ENCODE measurements around the gene PCNX2. TPM values are rescaled to one million over a fixed set of nuclear protein-coding genes. Genes with fewer than 3 reads are reported as not detected.

Gene PCNX2
- total RNA-seq, 1 experiment from 2014 or later = 15.3 TPM

DNA sequence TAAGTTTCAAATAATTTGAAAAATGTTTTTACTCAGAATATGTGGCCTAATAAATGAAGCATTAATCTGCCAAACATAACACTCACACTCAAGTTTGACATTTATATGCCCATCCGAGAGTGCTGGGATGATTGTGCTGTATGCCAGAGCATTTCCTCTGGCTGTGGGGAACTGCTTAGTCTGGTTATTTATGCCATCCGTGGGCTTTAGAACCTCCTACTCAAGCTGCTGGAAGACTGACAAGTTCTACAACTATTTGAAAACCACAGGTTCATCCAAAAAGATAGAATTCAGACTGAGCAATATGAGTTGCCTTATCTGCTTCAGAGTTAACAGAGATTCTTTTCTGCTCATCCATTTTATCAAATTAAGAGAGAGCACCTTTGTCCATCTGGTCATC, 25.9 kb downstream of the PCNX2 start:
- no peaks in the 10 kb centered on the region for H3K4me1 ChIP-seq (ENCODE audit: control insufficient read depth in 1 of 2, insufficient read depth in 2 of 2, low read length in 2 of 2)
- H3K27me3 ChIP-seq (ENCODE audit: insufficient read depth, low read length) = no peaks in the 10 kb centered on the region
- CTCF ChIA-PET = no interaction called here
- H3K9me2 ChIP-seq (ENCODE audit: insufficient read depth) = no peaks in the 10 kb centered on the region
- no peak overlapping the region for H3K27ac ChIP-seq (ENCODE audit: low read depth, low read length)
- no peaks in the 10 kb centered on the region for H3K36me3 ChIP-seq (ENCODE audit: control insufficient read depth in 1 of 2, insufficient read depth in 2 of 2, low read length in 2 of 2)
- RAD21 ChIA-PET (ENCODE audit: low non-redundant PET in 1 of 2, low total read pairs in 2 of 2, uncharacterized antibody in 2 of 2, unreplicated experiment in 2 of 2) = no interaction called here
- BruUV-seq (replicated peaks) = no TSS peak
- intact Hi-C loops (cut with micrococcal nuclease) = no loop called here
- no peak overlapping the region for H3K9ac ChIP-seq (ENCODE audit: low read length)
- H4K20me1 ChIP-seq (ENCODE audit: insufficient read depth) = no peaks in the 10 kb centered on the region
- DNase-seq (ENCODE audit: low read depth, low spot score) = no peak
- H3K79me2 ChIP-seq (ENCODE audit: insufficient read depth, low read length) = 0 out of 2 replicates have a peak, but pooled peaks cover 8% of the 10 kb centered on the region
- no peaks in the 10 kb centered on the region for H3K9me3 ChIP-seq (ENCODE audit: control insufficient read depth in 1 of 2, insufficient read depth in 1 of 2, low read depth in 1 of 2, low read length in 2 of 2)
- ATAC-seq = no peak
- H3K4me2 ChIP-seq (ENCODE audit: low read length) = no peak overlapping the region
- TF ChIP-seq, protein P1, sequence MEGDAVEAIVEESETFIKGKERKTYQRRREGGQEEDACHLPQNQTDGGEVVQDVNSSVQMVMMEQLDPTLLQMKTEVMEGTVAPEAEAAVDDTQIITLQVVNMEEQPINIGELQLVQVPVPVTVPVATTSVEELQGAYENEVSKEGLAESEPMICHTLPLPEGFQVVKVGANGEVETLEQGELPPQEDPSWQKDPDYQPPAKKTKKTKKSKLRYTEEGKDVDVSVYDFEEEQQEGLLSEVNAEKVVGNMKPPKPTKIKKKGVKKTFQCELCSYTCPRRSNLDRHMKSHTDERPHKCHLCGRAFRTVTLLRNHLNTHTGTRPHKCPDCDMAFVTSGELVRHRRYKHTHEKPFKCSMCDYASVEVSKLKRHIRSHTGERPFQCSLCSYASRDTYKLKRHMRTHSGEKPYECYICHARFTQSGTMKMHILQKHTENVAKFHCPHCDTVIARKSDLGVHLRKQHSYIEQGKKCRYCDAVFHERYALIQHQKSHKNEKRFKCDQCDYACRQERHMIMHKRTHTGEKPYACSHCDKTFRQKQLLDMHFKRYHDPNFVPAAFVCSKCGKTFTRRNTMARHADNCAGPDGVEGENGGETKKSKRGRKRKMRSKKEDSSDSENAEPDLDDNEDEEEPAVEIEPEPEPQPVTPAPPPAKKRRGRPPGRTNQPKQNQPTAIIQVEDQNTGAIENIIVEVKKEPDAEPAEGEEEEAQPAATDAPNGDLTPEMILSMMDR (IDR thresholded peaks at IDR 0.05 in 2 of 3, conservative IDR thresholded peaks at IDR 0.05 in 1 of 3; ENCODE audit: borderline replicate concordance in 1 of 3, insufficient read depth in 1 of 3, low read depth in 2 of 3, low read length in 2 of 3) = no peak
- TF ChIP-seq ZFX (IDR thresholded peaks at IDR 0.05) = no peak
- no peak for TF ChIP-seq RAD21 (IDR thresholded peaks at IDR 0.05; ENCODE audit: low read depth)
- no peak for TF ChIP-seq TCF7L2 (IDR thresholded peaks at IDR 0.05; ENCODE audit: borderline replicate concordance, extremely low read depth, insufficient read depth, insufficient read length)
- TF ChIP-seq ELF1 (IDR thresholded peaks at IDR 0.05; ENCODE audit: borderline replicate concordance, low read depth) = no peak
- TF ChIP-seq YY1 (IDR thresholded peaks at IDR 0.05; ENCODE audit: extremely low read depth, insufficient replicate concordance, low read depth, low read length) = no peak
- TF ChIP-seq, protein P2, sequence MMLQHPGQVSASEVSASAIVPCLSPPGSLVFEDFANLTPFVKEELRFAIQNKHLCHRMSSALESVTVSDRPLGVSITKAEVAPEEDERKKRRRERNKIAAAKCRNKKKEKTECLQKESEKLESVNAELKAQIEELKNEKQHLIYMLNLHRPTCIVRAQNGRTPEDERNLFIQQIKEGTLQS (IDR thresholded peaks at IDR 0.05) = no peak
- no peak for TF ChIP-seq FOSL1 (IDR thresholded peaks at IDR 0.05; ENCODE audit: low read depth)
- no peak for TF ChIP-seq EGR1 (IDR thresholded peaks at IDR 0.05; ENCODE audit: low read depth)
- TF ChIP-seq CBX3 (IDR thresholded peaks at IDR 0.05; ENCODE audit: low read depth) = no peak
- TF ChIP-seq ZNF274 (IDR thresholded peaks at IDR 0.05; ENCODE audit: low read depth, low read length) = no peak
- TF ChIP-seq, protein P3, sequence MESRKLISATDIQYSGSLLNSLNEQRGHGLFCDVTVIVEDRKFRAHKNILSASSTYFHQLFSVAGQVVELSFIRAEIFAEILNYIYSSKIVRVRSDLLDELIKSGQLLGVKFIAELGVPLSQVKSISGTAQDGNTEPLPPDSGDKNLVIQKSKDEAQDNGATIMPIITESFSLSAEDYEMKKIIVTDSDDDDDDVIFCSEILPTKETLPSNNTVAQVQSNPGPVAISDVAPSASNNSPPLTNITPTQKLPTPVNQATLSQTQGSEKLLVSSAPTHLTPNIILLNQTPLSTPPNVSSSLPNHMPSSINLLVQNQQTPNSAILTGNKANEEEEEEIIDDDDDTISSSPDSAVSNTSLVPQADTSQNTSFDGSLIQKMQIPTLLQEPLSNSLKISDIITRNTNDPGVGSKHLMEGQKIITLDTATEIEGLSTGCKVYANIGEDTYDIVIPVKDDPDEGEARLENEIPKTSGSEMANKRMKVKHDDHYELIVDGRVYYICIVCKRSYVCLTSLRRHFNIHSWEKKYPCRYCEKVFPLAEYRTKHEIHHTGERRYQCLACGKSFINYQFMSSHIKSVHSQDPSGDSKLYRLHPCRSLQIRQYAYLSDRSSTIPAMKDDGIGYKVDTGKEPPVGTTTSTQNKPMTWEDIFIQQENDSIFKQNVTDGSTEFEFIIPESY (IDR thresholded peaks at IDR 0.05; ENCODE audit: extremely low read depth, insufficient replicate concordance, low read length) = no peak
- TF ChIP-seq, protein P4, sequence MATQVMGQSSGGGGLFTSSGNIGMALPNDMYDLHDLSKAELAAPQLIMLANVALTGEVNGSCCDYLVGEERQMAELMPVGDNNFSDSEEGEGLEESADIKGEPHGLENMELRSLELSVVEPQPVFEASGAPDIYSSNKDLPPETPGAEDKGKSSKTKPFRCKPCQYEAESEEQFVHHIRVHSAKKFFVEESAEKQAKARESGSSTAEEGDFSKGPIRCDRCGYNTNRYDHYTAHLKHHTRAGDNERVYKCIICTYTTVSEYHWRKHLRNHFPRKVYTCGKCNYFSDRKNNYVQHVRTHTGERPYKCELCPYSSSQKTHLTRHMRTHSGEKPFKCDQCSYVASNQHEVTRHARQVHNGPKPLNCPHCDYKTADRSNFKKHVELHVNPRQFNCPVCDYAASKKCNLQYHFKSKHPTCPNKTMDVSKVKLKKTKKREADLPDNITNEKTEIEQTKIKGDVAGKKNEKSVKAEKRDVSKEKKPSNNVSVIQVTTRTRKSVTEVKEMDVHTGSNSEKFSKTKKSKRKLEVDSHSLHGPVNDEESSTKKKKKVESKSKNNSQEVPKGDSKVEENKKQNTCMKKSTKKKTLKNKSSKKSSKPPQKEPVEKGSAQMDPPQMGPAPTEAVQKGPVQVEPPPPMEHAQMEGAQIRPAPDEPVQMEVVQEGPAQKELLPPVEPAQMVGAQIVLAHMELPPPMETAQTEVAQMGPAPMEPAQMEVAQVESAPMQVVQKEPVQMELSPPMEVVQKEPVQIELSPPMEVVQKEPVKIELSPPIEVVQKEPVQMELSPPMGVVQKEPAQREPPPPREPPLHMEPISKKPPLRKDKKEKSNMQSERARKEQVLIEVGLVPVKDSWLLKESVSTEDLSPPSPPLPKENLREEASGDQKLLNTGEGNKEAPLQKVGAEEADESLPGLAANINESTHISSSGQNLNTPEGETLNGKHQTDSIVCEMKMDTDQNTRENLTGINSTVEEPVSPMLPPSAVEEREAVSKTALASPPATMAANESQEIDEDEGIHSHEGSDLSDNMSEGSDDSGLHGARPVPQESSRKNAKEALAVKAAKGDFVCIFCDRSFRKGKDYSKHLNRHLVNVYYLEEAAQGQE (IDR thresholded peaks at IDR 0.05; ENCODE audit: low read depth) = no peak
- no peak for TF ChIP-seq CEBPB (IDR thresholded peaks at IDR 0.05; ENCODE audit: low read depth)
- H2AFZ ChIP-seq (ENCODE audit: low read depth, low read length, poor library complexity, severe bottlenecking) = no peak overlapping the region
- POLR2A ChIA-PET = no interaction called here
- no peak overlapping the region for H3K4me3 ChIP-seq (replicated peaks in 1 of 2; ENCODE audit: low read depth in 1 of 2, low read length in 2 of 2)

Measured in HCT116 (cell line).